ENCODE results near the gene DNALI1. TPM values are rescaled to one million over a fixed set of nuclear protein-coding genes. Genes with fewer than 3 reads are reported as not detected.
"Not testable (repeated sequence)": the region's sequence is repeated elsewhere in the genome, so short reads cannot be mapped to it uniquely, and the experiment has no call there.

The DNALI1 gene
- polyA plus RNA-seq, 1 of the 3 experiments (the other 2 are of a cell fraction), result 17.4 TPM

DNA sequence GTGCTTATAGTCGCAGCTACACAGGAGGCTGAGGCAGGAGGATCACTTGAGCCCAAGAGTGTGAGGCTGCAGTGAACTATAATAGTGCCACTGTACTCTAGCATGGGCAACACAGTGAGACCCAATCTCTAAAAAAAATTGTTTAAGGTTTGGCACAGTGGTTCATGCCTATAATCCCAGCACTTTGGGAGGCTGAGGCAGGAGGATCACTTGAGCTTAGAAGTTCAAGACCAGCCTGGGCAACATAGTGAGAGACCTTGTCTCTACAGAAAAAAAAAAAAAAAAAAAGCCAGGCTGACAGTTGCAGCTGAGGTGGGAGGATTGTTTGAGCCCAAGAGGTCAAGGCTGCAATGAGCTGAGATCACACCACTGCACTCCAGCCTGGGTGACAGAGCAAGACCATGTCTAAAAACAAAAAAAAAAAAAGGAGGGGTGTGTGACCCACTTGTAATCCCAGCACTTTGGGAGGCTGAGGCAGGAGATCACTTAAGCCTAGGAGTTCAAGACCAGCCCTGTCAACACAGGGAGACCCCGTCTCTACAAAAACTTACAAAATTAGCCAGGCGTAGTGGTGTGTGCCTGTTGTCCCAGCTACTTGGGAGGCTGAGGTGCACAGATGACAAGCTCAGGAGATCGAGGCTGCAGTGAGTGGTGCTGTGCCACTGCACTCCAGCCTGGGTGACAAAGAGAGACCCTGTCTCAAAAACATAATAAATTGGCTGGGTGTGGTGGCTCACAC is 24.2 kb upstream of the DNALI1 start:
- WGBS (ENCODE audit: low lambda C conversion rate), result 86% methylated on average over 4 of the region's 4 CpGs
- H3K9me3 ChIP-seq; DNase-seq; H4K20me1 ChIP-seq (ENCODE audit: insufficient read depth); H3K4me3 ChIP-seq (ENCODE audit: low read depth in 2 of 2, low read length in 1 of 2); H3K4me2 ChIP-seq; H3K9ac ChIP-seq; H3K9me2 ChIP-seq; H3K4me1 ChIP-seq (ENCODE audit: control insufficient read depth in 1 of 2, insufficient read depth in 2 of 2, low read depth in 1 of 2, low read length in 1 of 2); H2AFZ ChIP-seq (ENCODE audit: low read depth); H3K27me3 ChIP-seq (ENCODE audit: insufficient read depth); H3K27ac ChIP-seq (ENCODE audit: low read depth in 2 of 2, low read length in 1 of 2); CTCF ChIA-PET: not testable (repeated sequence)
- POLR2A ChIA-PET, result interaction anchor here (0.6 kb wide), 1 partner anchor 15 kb away, joined by 4 read pairs; no protein-coding TSS in a partner anchor
- H3F3A ChIP-seq (replicated peaks; ENCODE audit: insufficient read depth), result peaks cover 27% of the 10 kb centered on the region
- H3K79me2 ChIP-seq (ENCODE audit: insufficient read depth), result peaks cover 27% of the 10 kb centered on the region
- H3K36me3 ChIP-seq (replicated peaks in 1 of 2; ENCODE audit: control insufficient read depth in 1 of 2, insufficient read depth in 2 of 2, low read length in 1 of 2), result peaks cover 17 to 29% of the 10 kb centered on the region in 2 experiments

DNA sequence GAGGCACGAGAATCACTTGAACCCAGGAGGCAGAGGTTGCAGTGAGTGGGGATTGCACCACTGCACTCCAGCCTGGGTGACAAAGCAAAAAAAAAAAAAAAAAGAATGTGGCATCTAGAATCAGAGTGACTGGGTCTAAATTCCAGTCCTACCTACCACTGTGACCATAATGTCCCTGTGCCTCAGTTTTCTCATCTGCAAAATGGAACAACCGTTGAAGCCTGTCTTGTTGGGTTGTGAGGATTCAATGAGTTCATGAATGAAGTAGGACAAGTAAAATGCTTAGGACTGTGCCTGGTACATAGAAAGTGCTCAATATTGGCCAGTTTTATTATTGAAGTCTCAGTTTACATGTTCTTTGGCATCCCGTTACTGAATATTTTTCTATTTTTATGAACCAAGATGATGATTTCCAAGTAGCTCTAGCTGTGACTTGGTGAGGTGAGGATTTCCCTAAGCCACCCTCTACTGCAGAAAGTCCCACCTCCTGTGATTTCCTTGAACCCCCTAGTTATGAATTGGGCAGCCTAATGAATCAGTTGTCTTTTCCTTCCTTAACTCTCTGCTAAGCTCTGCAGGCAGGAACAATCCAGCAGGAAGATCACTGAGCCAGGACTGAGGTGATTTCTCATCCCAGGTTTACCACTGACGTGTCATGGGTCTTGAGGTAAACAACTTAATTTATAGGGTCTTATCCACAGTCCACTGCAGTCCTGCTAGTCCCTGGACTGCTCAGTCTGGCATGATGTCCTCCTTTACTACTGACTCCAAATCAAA is 23.2 kb upstream of the DNALI1 start:
- peak overlapping the region in 1 of 2 experiments; percentile 95; a peak in 2 of 4 replicates for H3K27ac ChIP-seq (ENCODE audit: low read depth in 2 of 2, low read length in 1 of 2)
- 0 out of 4 replicates have a peak, but pooled peaks cover 0 to 3% of the 10 kb centered on the region in 2 experiments for H3K4me1 ChIP-seq (ENCODE audit: control insufficient read depth in 1 of 2, insufficient read depth in 2 of 2, low read depth in 1 of 2, low read length in 1 of 2)
- peaks cover 22 to 32% of the 10 kb centered on the region in 2 experiments for H3K36me3 ChIP-seq (replicated peaks in 1 of 2; ENCODE audit: control insufficient read depth in 1 of 2, insufficient read depth in 2 of 2, low read length in 1 of 2)
- WGBS (ENCODE audit: low lambda C conversion rate), result 86% methylated on average over 4 of the region's 4 CpGs
- 0 out of 2 replicates have a peak overlapping the region, but pooled peaks have one; percentile 23 for H3K4me2 ChIP-seq
- H3F3A ChIP-seq (replicated peaks; ENCODE audit: insufficient read depth), result peaks cover 27% of the 10 kb centered on the region
- H3K27me3 ChIP-seq (ENCODE audit: insufficient read depth), result no peaks in the 10 kb centered on the region
- H3K9me3 ChIP-seq, result no peaks in the 10 kb centered on the region
- POLR2A ChIA-PET, result no interaction called here
- CTCF ChIA-PET, result no interaction called here
- no peak for DNase-seq
- peaks cover 32% of the 10 kb centered on the region for H3K79me2 ChIP-seq (ENCODE audit: insufficient read depth)
- H4K20me1 ChIP-seq (ENCODE audit: insufficient read depth), result no peaks in the 10 kb centered on the region; the same call in 1 of the 2 replicates
- TF ChIP-seq, protein P1, sequence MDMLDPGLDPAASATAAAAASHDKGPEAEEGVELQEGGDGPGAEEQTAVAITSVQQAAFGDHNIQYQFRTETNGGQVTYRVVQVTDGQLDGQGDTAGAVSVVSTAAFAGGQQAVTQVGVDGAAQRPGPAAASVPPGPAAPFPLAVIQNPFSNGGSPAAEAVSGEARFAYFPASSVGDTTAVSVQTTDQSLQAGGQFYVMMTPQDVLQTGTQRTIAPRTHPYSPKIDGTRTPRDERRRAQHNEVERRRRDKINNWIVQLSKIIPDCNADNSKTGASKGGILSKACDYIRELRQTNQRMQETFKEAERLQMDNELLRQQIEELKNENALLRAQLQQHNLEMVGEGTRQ (IDR thresholded peaks at IDR 0.05; ENCODE audit: borderline replicate concordance, low read depth, low read length), result no peak
- TF ChIP-seq RFX5 (IDR thresholded peaks at IDR 0.05; ENCODE audit: low read length) (no peak), SIN3A (IDR thresholded peaks at IDR 0.05; ENCODE audit: borderline replicate concordance, low read depth, low read length) (no peak), EP300 (IDR thresholded peaks at IDR 0.05; ENCODE audit: borderline replicate concordance in 1 of 2, low read depth in 1 of 2, low read length in 1 of 2) (no peak), TEAD4 (IDR thresholded peaks at IDR 0.05; ENCODE audit: borderline replicate concordance, insufficient read depth) (no peak), FOXM1 (IDR thresholded peaks at IDR 0.05; ENCODE audit: low read depth) (no peak), RAD21 (IDR thresholded peaks at IDR 0.05; ENCODE audit: low read length) (no peak)
- TF ChIP-seq, protein P2, sequence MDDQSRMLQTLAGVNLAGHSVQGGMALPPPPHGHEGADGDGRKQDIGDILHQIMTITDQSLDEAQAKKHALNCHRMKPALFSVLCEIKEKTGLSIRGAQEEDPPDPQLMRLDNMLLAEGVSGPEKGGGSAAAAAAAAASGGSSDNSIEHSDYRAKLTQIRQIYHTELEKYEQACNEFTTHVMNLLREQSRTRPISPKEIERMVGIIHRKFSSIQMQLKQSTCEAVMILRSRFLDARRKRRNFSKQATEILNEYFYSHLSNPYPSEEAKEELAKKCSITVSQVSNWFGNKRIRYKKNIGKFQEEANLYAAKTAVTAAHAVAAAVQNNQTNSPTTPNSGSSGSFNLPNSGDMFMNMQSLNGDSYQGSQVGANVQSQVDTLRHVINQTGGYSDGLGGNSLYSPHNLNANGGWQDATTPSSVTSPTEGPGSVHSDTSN (IDR thresholded peaks at IDR 0.05), result no peak
- no peaks in the 10 kb centered on the region for H3K9me2 ChIP-seq
- H3K9ac ChIP-seq, result peak overlapping the region; percentile 12; the same call in 1 of the 2 replicates
- H2AFZ ChIP-seq (ENCODE audit: low read depth), result no peak overlapping the region
- H3K4me3 ChIP-seq (ENCODE audit: low read depth in 2 of 2, low read length in 1 of 2), result no peak overlapping the region

Measured in SK-N-SH (cell line).